Measurements from ENCODE around the gene NRP1.
"Not testable (repeated sequence)": the region's sequence is repeated elsewhere in the genome, so short reads cannot be mapped to it uniquely, and the experiment has no call there.

The NRP1 gene

DNA sequence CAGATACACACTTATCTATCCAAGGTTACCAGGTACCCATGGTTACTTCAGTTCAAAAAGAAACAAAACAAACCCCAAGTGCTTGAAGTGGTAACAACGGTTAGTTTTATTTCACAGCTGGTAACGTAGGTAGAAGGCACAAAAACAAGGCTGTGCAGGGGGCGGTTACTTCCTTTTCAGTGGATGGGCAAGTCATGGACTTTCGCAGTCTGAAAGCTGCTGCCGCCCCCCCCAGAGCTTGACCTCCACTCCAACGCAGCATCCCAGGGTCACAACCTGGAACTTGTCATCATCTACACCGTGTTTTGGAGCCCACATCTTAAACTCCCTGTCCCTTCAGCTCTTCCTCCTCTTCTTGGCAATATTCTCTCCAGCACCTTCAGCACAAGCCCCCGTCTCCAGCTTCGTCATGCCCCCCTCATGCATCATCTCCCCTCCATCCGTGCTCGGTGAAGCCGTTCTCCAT lies 195.3 kb downstream of the NRP1 start:
- no peak for DNase-seq

DNA sequence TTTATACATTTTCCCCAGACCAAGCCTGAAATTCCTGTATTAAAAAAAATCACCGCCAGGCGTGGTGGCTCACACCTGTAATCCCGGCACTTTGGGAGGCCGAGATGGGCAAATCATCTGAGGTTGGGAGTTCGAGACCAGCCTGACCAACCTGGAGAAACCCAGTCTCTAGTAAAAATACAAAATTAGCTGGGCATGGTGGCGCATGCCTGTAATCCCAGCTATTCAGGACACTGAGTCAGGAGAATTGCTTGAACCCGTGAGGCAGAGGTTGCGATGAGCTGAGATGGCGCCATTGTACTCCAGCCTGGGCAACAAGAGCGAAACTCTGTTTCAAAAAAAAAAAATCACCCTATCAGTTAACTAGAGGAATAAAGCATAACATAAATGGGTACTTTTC lies 195.8 kb downstream of the NRP1 start:
- not testable (repeated sequence) for DNase-seq

DNA sequence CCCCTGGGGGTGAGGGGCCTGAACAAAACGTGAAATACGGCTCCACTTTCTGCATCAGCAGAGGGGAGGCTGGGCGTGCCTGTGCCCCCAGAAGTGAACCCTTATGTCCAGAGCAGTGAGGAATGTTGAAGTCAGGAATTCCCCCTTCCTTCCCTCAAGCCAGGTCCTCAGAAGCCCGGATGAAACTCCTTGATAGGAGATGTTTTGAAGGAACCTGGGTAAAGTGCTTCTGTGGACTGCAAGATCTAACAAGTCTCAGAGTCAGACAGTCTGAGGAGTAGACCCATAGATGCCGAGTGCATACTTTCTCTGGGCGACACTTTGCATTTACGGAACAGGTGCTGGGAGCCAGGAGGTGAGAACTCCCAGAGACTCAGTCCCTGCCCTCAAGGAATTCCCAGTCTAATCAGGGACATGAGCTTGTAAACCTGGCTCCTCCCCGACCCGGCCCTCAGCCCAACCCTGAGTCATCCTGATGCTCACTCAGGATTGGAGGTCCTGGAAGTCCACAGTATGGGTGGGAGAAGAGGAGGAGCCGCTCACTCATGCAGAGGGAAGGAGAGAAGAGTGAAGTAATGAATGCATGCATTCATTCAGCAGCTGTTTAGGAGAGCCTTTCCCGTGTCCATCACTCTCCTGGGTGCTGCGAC lies 197.0 kb downstream of the NRP1 start:
- no peak for DNase-seq

DNA sequence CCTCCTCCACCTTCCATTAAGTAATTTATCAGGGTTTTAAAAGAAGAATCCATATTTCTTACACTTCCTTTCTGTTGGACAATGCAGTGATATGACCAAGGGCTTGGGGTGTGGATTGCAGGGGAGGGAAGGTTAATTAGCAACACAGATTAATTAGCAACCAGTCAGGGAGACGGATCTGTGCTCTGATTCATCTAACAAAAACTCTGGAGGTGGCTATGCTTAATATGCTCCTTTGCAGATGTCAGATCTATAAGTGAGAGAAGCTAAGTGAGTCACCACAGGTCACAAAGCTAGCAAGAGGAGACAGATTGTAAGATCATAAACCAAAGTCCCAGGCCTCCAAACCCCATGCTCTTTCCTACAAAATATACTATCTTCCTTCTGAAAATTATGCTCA lies 197.7 kb downstream of the NRP1 start:
- DNase-seq: no peak

DNA sequence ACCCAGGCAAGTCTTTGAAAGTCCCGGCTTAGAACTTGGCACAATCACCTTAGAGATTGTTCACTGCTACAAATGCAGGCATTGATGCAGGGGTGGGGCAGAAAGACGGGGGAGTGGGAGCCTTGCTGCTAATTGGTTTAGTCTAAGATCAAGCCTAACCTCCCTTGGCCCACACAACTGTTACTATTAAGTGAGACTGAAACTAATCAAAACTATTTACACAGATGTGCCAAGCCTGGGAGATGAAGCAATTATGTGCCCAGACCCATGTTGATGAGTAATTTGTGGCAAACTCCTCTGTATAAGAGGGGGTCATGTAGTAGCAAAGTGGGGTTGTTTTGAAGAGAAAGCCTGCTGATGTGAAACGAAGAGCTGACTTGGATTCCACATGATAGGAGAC lies 198.2 kb downstream of the NRP1 start:
- DNase-seq: no peak

DNA sequence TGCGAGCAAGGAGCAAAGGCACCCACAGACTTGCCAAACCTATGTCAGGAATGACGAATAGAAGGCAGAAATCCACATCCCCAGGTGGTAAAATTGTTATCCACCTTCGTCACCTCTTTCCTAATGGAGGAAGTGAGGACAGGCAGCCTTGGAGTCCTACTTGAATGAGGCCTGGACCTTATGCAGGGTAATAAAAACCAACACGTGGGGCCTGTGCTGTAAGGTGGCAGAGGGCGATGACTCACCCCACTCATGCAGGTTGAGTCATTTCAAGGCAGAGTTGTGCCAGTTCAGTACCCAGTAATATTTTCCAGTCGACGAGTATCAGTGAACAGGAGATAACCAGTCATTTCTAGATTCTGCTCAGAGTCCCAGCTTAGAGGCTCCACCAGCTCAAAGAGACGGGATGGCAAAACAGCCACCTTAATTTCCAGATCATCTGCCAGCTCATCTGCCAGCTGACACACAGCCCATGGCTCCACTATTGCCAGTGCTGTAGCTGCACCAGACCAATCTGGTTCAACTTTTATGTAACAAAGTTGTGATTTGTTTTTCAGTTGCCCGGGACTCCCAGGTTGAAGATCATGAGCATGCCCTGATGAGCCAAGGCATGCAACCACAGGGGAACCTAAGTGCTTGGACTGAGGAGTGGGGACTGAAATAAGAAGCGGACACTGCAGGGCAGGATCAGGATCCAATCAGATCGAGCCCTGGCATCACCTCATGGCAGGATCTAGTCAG lies 200.3 kb downstream of the NRP1 start:
- no peak for DNase-seq

DNA sequence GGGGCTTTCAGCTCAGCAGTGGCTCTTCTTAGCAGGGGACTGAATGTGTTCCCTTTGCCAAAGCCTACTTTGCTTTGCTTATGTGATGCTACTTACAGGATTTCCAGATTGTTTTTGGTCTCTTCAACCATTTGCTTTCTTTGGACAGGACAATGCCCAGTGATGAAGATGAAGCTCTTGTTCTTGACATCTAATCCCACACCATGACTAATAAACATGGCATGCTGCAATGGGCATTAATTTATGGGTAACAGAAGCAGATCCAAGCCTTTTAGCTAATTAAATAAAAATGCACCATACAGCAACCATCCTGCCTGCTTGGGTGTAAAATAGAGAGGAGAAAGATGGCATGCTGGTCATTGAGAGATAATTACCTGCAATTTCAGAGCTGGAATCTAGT lies 200.9 kb downstream of the NRP1 start:
- no peak for DNase-seq

DNA sequence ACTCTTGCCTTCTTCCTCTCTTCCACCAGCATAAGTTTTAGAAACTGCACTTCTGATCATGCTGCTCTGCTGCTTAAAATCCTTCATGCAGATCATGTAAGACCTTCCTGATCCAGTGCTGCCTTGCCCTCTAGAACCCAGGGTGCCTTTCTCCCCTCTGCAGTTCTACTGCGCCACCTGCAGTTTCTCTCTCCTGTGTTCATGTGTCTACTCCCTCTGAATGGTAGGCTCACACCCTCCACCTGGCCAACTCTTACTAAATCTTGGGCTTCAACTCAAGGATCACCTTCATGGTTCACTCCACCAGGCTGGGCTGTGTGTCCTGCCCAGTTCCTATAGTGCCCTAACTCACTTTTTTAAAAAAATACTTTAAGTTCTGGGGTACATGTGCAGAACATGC lies 201.8 kb downstream of the NRP1 start:
- no peak for DNase-seq

DNA sequence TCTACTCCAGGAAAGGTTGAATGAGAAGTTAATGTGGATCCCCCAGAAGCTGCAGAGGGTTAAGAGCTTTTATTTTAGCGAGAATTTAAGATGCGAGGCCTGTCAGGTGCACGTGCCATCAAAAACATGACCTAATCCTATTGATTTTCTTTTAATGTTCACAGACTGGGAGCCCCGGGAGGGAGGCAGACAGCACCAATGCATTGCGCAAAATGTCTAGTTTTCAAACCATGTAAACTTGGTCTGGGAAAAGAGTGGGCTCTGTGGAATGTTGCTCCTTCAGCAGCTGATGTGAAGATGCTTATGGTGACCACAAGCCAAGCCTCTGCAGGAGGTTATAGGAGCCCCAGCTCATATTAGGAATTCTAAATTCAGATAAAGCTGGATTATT lies 204.5 kb downstream of the NRP1 start:
- no peak for DNase-seq

DNA sequence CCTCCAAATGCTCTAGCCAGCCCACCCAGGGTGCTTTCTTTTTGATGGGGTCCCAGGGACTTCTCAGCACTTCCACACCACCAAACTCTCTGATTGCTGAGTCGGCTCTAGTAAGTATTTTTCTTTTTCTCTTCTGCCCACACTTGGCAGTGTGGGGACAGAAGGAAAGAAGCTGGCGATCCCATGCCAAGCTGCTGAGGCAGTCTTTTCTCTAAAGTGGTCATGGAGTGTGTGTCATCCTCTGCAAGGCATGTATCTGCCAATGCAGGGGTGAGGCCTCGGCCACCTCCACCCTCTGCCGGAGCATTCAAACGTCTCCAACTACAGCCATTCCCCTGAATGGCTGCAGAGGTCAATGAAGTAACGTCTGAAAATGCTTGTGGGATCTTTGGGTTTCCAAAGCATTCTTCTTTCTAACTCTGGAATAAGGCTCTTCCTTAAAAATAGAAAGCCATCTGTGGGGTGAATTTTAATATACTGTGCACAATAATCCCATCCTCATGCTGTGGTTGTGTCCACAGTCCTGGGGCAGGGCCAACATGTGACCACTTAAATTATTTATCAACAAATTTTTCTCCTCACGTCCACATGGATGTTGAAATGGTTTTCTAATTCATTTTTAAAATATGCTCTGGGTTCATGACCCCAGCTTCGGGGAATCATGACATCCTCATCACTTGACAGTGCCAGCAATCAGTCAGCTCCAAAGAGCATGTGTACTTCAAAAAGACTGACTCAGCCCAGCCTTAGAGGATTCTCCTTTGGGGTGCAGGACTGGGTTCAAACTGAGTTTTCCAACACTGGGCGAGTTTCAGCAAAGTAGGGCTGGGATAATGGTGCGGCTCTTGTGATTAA lies 205.1 kb downstream of the NRP1 start:
- no peak for DNase-seq

DNA sequence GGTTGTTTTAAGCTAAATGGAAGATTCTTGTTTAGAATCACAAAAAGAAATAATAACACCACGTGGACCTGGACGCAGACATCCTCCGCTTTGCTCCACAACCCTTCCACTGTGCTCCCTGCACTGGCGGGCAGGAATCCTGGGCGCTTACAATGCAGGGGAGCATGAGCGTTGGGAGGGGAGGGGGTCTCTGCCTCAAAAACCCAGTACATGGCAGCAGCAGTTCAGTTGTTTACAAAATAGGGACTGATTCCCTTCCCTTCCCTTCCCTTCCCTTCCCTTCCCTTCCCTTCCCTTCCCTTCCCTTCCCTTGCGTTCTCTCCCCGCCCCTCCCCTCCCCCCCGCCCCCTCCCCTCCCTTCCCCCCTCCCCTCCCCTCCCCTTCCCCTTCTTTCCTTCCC lies 206.8 kb downstream of the NRP1 start:
- DNase-seq: no peak
